ENCODE results near the gene VAMP4. TPM values are rescaled to one million over a fixed set of nuclear protein-coding genes. Genes with fewer than 3 reads are reported as not detected.
"Not testable (repeated sequence)": the region's sequence is repeated elsewhere in the genome, so short reads cannot be mapped to it uniquely, and the experiment has no call there.

VAMP4 gene
- total RNA-seq, 2 donors from 2014 or later: 18.9 to 19.2 TPM

GRCh38 chr1:171712341-171712740 lies 29.5 kb downstream of the VAMP4 start:
- H3K9me3 Mint-ChIP-seq: no peaks in the 10 kb centered on the region
- H3K4me3 Mint-ChIP-seq: no peak overlapping the region
- H3K27me3 Mint-ChIP-seq (ENCODE audit: low read depth): no peaks in the 10 kb centered on the region
- no peaks in the 10 kb centered on the region for H3K4me1 Mint-ChIP-seq (ENCODE audit: low read depth)
- ATAC-seq (replicated peaks in 1 of 2): no peak
- DNase-seq: no peak
- H3K27ac Mint-ChIP-seq: no peak overlapping the region
- H3K36me3 Mint-ChIP-seq (ENCODE audit: insufficient read depth in 2 of 2): peaks cover 0 to 2% of the 10 kb centered on the region in 2 donors

DNA sequence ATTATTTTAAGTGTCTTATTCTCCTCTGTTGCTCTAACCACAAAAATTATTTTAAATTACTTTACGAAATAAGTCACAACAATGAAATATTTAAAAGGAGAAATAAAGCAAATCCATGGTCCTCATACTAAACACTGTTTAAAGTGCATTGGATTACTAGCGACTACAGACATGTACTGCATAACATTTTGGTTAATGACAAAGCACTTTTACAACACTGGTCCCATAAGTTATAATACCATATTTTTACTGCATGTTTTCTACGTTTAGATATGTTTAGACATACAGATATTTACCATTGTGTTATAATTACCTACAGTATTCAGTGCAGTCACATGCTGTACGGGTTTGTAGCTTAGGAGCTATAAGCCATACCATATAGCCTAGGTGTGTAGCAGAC lies 30.2 kb downstream of the VAMP4 start:
- no peak overlapping the region for H3K4me3 Mint-ChIP-seq
- no peak overlapping the region for H3K27ac Mint-ChIP-seq
- H3K27me3 Mint-ChIP-seq (ENCODE audit: low read depth): no peaks in the 10 kb centered on the region
- peaks cover 0 to 2% of the 10 kb centered on the region in 2 donors for H3K36me3 Mint-ChIP-seq (ENCODE audit: insufficient read depth in 2 of 2)
- no peaks in the 10 kb centered on the region for H3K4me1 Mint-ChIP-seq (ENCODE audit: low read depth)
- H3K9me3 Mint-ChIP-seq: no peaks in the 10 kb centered on the region
- no peak for DNase-seq
- no peak for ATAC-seq (replicated peaks in 1 of 2)

DNA sequence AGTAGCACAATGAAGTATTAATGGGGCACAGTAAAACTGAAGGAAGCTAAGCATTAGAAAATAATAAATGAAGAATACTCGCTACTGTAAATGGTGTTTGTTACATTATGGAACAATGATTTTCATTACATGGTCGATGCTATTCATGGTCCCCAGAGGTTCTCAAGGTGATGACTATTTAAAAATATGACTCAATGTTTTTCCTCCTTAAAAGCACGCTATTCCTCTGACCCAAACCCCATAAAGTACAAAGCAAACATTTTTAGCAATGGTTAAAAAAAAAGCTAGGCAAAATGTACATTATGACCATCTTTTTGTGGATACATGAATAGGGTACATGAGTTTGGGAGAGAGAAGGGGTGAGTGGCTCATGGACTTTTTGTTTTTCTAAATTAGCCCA lies 34.3 kb downstream of the VAMP4 start:
- ATAC-seq (replicated peaks in 1 of 2): no peak
- Mint-ChIP-seq H3K27ac (no peak overlapping the region), H3K36me3 (ENCODE audit: insufficient read depth in 2 of 2) (peaks cover 0 to 2% of the 10 kb centered on the region in 2 donors), H3K4me3 (no peak overlapping the region), H3K9me3 (no peaks in the 10 kb centered on the region), H3K4me1 (ENCODE audit: low read depth) (no peaks in the 10 kb centered on the region), H3K27me3 (ENCODE audit: low read depth) (no peaks in the 10 kb centered on the region)
- no peak for DNase-seq

GRCh38 chr1:171702598-171702997 lies 39.3 kb downstream of the VAMP4 start:
- no peak overlapping the region for H3K27ac Mint-ChIP-seq
- H3K4me1 Mint-ChIP-seq (ENCODE audit: low read depth): no peaks in the 10 kb centered on the region
- H3K4me3 Mint-ChIP-seq: no peak overlapping the region
- DNase-seq (no peak), ATAC-seq (replicated peaks in 1 of 2) (no peak)
- H3K9me3 Mint-ChIP-seq: no peaks in the 10 kb centered on the region
- H3K27me3 Mint-ChIP-seq (ENCODE audit: low read depth): no peaks in the 10 kb centered on the region
- peaks cover 0 to 2% of the 10 kb centered on the region in 2 donors for H3K36me3 Mint-ChIP-seq (ENCODE audit: insufficient read depth in 2 of 2)

DNA sequence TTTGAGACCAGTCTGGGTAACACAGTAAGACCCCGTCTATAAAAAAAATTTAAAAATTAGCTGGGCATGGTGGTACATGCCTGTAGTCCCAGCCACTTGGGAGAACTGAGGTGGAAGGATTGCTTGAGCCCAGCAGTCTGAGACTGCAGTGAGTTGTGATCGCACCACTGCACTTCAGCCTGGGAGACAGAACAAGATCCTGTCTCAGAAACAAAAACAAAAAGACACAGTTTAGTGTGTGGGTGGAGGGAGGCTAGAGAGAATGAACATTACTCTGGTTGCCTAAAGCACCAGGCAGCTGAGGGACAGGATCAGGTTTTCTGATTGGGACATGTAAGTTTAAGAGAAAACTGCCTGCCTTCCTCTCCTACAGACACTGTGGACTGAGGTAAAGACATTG lies 42.3 kb downstream of the VAMP4 start:
- Mint-ChIP-seq H3K9me3 (peaks cover 4 to 14% of the 10 kb centered on the region in 2 donors), H3K4me1 (ENCODE audit: low read depth) (no peaks in the 10 kb centered on the region), H3K27me3 (ENCODE audit: low read depth) (no peaks in the 10 kb centered on the region), H3K27ac (no peak overlapping the region), H3K4me3 (no peak overlapping the region), H3K36me3 (ENCODE audit: insufficient read depth in 2 of 2) (peaks cover 6 to 9% of the 10 kb centered on the region in 2 donors)
- ATAC-seq (replicated peaks in 1 of 2) (no peak), DNase-seq (no peak)

DNA sequence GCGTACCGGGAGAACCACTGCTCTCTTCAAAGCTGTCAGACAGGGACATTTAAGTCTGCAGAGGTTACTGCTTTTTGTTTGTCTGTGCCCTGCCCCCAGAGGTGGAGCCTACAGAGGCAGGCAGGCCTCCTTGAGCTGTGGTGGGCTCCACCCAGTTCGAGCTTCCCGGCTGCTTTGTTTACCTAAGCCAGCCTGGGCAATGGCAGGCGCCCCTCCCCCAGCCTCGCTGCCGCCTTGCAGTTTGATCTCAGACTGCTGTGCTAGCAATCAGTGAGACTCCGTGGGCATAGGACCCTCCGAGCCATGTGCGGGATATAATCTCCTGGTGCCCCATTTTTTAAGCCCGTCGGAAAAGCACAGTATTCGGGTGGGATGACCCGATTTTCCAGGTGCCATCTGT lies 46.1 kb downstream of the VAMP4 start:
- H3K4me3 Mint-ChIP-seq; DNase-seq; H3K27ac Mint-ChIP-seq; ATAC-seq (replicated peaks in 1 of 2); H3K27me3 Mint-ChIP-seq (ENCODE audit: low read depth); H3K4me1 Mint-ChIP-seq (ENCODE audit: low read depth): not testable (repeated sequence)
- H3K9me3 Mint-ChIP-seq: peaks cover 8 to 19% of the 10 kb centered on the region in 2 donors
- peaks cover 7 to 10% of the 10 kb centered on the region in 2 donors for H3K36me3 Mint-ChIP-seq (ENCODE audit: insufficient read depth in 2 of 2)

GRCh38 chr1:171693541-171693940 lies 48.3 kb downstream of the VAMP4 start:
- not testable (repeated sequence) for H3K4me3 Mint-ChIP-seq; ATAC-seq (replicated peaks in 1 of 2); H3K27ac Mint-ChIP-seq; DNase-seq; H3K4me1 Mint-ChIP-seq (ENCODE audit: low read depth); H3K27me3 Mint-ChIP-seq (ENCODE audit: low read depth)
- Mint-ChIP-seq H3K36me3 (ENCODE audit: insufficient read depth in 2 of 2) (peaks cover 7 to 10% of the 10 kb centered on the region in 2 donors), H3K9me3 (peaks cover 9 to 22% of the 10 kb centered on the region in 2 donors)

- peaks cover 0 to 4% of the 10 kb centered on the region in 2 donors for H3K36me3 Mint-ChIP-seq (ENCODE audit: insufficient read depth in 2 of 2)
- H3K27ac Mint-ChIP-seq: no peak overlapping the region
- H3K9me3 Mint-ChIP-seq: peaks cover 3 to 14% of the 10 kb centered on the region in 2 donors
- no peak for ATAC-seq (replicated peaks in 1 of 2)
- H3K4me1 Mint-ChIP-seq (ENCODE audit: low read depth): no peaks in the 10 kb centered on the region
- H3K27me3 Mint-ChIP-seq (ENCODE audit: low read depth): no peaks in the 10 kb centered on the region
- no peak overlapping the region for H3K4me3 Mint-ChIP-seq
- DNase-seq: no peak
Measured at GRCh38 chr1:171683870-171684269, 58.0 kb downstream of the VAMP4 start.

DNA sequence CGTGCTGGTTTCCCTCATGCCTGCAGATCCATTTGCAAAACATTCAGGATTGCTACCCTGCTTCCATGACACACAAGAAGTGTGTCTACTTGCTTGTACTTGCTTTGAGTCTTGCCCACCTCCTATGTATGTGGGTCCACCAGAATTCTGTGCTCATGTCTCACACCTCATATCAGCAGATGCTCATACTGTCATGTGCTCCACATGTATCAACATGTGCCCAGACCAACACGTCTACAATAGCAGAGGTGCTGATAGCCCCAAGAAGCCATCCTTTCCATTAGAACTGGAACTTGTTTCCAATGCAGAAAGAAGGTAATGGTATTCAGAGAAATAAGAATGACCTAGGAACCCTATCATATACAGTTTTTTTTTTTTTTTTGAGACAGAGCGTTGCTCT lies 61.5 kb downstream of the VAMP4 start:
- DNase-seq (no peak), ATAC-seq (replicated peaks in 1 of 2) (no peak)
- Mint-ChIP-seq H3K4me3 (no peak overlapping the region), H3K27ac (no peak overlapping the region), H3K36me3 (ENCODE audit: insufficient read depth in 2 of 2) (no peaks in the 10 kb centered on the region), H3K4me1 (ENCODE audit: low read depth) (no peaks in the 10 kb centered on the region), H3K27me3 (ENCODE audit: low read depth) (no peaks in the 10 kb centered on the region), H3K9me3 (peaks cover 0 to 5% of the 10 kb centered on the region in 2 donors)

DNA sequence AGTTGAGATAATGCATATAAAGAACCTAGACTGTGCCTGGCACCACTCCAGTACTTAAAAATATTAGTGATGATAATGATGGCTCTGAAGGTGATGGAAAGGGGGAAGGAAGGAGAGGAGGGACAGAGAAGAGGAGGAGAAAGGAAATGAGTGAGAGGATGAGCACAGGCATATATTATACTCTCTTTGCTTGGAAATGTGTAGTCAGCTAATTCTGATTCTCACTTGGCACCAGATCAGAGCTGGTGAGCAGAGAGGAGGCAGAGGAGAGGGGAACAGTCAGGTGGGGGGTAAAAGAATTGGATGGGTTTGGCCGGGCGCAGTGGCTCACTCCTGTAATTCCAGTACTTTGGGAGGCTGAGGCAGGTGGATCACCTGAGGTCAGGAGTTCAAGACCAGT lies 65.0 kb downstream of the VAMP4 start:
- H3K4me3 Mint-ChIP-seq: no peak overlapping the region
- no peaks in the 10 kb centered on the region for H3K36me3 Mint-ChIP-seq (ENCODE audit: insufficient read depth in 2 of 2)
- no peaks in the 10 kb centered on the region for H3K9me3 Mint-ChIP-seq
- no peak for DNase-seq
- H3K4me1 Mint-ChIP-seq (ENCODE audit: low read depth): no peaks in the 10 kb centered on the region
- H3K27ac Mint-ChIP-seq: no peak overlapping the region
- no peaks in the 10 kb centered on the region for H3K27me3 Mint-ChIP-seq (ENCODE audit: low read depth)
- no peak for ATAC-seq (replicated peaks in 1 of 2)

- no peaks in the 10 kb centered on the region for H3K36me3 Mint-ChIP-seq (ENCODE audit: insufficient read depth in 2 of 2)
- DNase-seq (no peak), ATAC-seq (replicated peaks in 1 of 2) (no peak)
- no peaks in the 10 kb centered on the region for H3K27me3 Mint-ChIP-seq (ENCODE audit: low read depth)
- H3K27ac Mint-ChIP-seq: no peak overlapping the region
- H3K4me1 Mint-ChIP-seq (ENCODE audit: low read depth): no peaks in the 10 kb centered on the region
- no peak overlapping the region for H3K4me3 Mint-ChIP-seq
- H3K9me3 Mint-ChIP-seq: no peaks in the 10 kb centered on the region
Measured at GRCh38 chr1:171674431-171675405, 67.1 kb downstream of the VAMP4 start.

- Mint-ChIP-seq H3K36me3 (ENCODE audit: insufficient read depth in 2 of 2) (no peaks in the 10 kb centered on the region), H3K27me3 (ENCODE audit: low read depth) (no peaks in the 10 kb centered on the region), H3K9me3 (no peaks in the 10 kb centered on the region), H3K4me3 (no peak overlapping the region), H3K27ac (no peak overlapping the region), H3K4me1 (ENCODE audit: low read depth) (no peaks in the 10 kb centered on the region)
- ATAC-seq (replicated peaks in 1 of 2): no peak
- DNase-seq: no peak
Measured at GRCh38 chr1:171670739-171671138, 71.1 kb downstream of the VAMP4 start.

- H3K27ac Mint-ChIP-seq: no peak overlapping the region
- H3K27me3 Mint-ChIP-seq (ENCODE audit: low read depth): no peaks in the 10 kb centered on the region
- H3K36me3 Mint-ChIP-seq (ENCODE audit: insufficient read depth in 2 of 2): no peaks in the 10 kb centered on the region
- H3K9me3 Mint-ChIP-seq: no peaks in the 10 kb centered on the region
- H3K4me3 Mint-ChIP-seq: no peak overlapping the region
- H3K4me1 Mint-ChIP-seq (ENCODE audit: low read depth): no peaks in the 10 kb centered on the region
- no peak for DNase-seq
- ATAC-seq (replicated peaks in 1 of 2): no peak
Measured at GRCh38 chr1:171668372-171668771, 73.5 kb downstream of the VAMP4 start.
